Measurements from ENCODE around the gene CX3CL1.

CX3CL1 gene

DNA sequence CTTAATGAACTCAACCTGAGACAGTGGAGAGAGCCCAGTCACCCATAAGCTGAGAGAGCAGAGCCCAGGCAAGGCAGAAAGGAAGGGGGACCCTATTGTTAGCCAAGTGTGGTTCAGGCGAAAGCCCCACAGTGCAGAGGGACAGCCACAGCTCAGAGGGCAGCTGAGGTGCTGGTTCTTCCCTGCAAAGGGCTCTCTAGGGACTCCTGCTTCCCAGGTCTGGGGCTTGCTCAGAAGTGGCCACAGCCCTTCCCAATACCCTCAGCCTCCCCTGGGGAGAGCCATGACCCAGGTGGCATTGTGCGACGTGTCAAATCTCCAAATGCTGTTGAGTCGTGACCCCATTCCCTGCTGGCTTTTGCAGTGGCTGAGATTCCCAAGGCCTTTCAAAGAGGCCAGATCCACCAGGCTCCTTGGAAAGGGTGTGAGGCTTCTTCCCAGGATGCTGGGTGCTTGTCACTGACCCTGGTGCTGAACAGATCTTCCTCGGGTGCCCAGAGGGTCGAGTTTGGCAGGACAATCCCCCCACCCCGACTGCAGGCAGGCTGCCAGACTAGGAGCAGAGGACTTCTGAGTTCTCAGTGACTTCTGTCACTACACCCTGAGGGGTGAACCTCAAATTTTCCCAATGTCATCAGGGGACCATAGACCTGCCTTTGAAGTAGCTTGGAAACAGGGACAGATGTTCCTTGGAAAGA lies 29.8 kb downstream of the CX3CL1 start:
- Histone ChIP-seq H3K4me3 (ENCODE audit: low read depth, low read length) (no peak overlapping the region), H3K9me3 (ENCODE audit: control insufficient read depth, insufficient read depth, low read length) (no peaks in the 10 kb centered on the region), H3K27me3 (ENCODE audit: control insufficient read depth, insufficient read depth, low read length) (no peaks in the 10 kb centered on the region), H3K36me3 (ENCODE audit: control insufficient read depth, insufficient read depth, low read length) (no peaks in the 10 kb centered on the region), H3K4me1 (ENCODE audit: control insufficient read depth, insufficient read depth, low read length) (no peaks in the 10 kb centered on the region), H3K9ac (ENCODE audit: low read depth, low read length) (no peak overlapping the region)

DNA sequence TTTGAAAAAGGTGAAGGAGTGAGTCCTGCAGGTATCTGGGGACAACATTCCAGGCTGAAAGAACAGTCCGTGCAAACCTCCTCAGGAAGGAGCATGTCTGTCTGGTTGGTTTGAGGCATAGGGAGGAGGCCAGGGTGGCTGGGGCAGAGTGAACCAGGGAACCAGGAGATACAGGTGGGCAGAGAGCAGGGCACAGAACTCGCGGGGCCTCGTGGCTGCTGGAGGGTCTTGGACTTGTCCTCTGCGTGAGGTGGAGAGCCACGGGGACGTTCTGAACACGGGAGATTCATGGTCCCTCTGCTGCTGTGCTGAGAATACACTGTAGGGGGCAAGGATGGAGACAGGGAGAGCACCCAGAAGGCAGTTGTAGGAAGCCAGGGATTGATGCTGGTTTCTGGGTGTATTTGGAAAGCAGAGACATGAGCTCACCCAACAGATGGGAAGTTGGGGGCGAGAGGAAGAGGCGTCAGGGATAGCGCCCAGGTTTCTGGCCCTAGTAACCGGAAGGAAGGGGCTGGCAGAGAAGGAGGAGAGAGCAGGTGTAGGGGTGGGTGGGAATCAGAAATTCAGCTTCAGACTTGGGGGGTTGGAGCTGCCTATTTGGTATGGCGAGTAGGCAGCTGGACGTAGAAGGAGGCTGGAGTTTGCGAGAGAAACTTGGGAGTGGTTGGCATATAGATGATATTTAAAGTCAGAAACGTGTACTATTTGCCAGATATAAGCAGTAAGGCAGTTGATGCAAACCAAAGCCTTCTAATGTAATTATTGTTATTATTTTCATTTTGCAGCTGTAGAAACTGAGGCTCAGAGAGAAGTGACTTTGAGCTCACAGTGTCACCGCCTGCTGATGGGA lies 31.9 kb downstream of the CX3CL1 start, which contains the start of gene CCL17:
CCL17 (plus strand) TSS at position 803 of the 853 bp plus-strand sequence. CDS start 9,166 bp downstream, outside the sequence.
- H3K27me3 ChIP-seq (ENCODE audit: control insufficient read depth, insufficient read depth, low read length), result no peaks in the 10 kb centered on the region
- no peaks in the 10 kb centered on the region for H3K4me1 ChIP-seq (ENCODE audit: control insufficient read depth, insufficient read depth, low read length)
- H3K9ac ChIP-seq (ENCODE audit: low read depth, low read length), result no peak within 1 kb of the TSS
- no peak within 1 kb of the TSS for H3K4me3 ChIP-seq (ENCODE audit: low read depth, low read length)
- H3K9me3 ChIP-seq (ENCODE audit: control insufficient read depth, insufficient read depth, low read length), result no peaks in the 10 kb centered on the region
- H3K36me3 ChIP-seq (ENCODE audit: control insufficient read depth, insufficient read depth, low read length), result no peaks in the 10 kb centered on the region

DNA sequence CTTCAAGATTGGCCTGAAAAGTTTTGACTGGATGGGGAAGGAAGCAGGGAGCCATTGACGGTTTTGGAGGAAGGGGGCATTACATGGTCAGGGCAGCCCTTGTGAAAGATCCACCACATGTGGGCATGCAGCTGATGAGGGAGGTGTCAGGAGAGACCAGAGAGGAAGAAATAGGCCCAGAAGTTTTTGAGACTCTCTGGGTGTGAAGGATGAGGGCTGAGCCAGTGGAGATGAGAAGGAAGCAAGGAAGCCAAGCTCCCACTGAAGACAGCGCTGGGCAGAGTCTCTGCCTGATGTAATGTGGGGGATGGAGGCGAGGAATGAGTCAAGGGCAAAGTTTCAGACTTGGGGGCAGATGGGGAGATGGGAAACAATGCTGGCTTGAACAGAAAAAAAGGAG lies 32.8 kb downstream of the CX3CL1 start:
- H3K4me1 ChIP-seq (ENCODE audit: control insufficient read depth, insufficient read depth, low read length), result no peaks in the 10 kb centered on the region
- H3K4me3 ChIP-seq (ENCODE audit: low read depth, low read length), result no peak overlapping the region
- H3K9ac ChIP-seq (ENCODE audit: low read depth, low read length), result no peak overlapping the region
- no peaks in the 10 kb centered on the region for H3K9me3 ChIP-seq (ENCODE audit: control insufficient read depth, insufficient read depth, low read length)
- H3K36me3 ChIP-seq (ENCODE audit: control insufficient read depth, insufficient read depth, low read length), result no peaks in the 10 kb centered on the region
- H3K27me3 ChIP-seq (ENCODE audit: control insufficient read depth, insufficient read depth, low read length), result no peaks in the 10 kb centered on the region

DNA sequence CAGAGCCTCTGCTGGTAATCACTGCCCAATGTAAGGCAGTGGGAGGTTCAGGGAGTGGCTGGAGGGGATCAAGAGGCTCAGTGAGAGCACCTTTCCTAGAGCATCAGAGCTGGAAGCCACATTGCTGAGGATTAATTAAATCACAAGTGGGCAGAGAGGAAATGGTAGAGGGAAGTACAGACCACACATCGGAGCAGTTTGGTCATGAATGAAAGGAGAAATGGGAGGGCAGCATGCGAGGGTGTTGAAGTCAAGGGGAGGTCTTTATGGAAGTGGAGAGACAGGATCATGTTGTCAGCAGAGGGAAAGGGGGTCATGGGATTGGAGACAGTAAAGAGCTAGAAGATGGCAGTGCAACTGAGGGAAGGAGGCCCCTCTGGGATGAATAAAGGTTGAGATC lies 34.6 kb downstream of the CX3CL1 start:
- no peaks in the 10 kb centered on the region for H3K9me3 ChIP-seq (ENCODE audit: control insufficient read depth, insufficient read depth, low read length)
- H3K27me3 ChIP-seq (ENCODE audit: control insufficient read depth, insufficient read depth, low read length), result no peaks in the 10 kb centered on the region
- no peaks in the 10 kb centered on the region for H3K36me3 ChIP-seq (ENCODE audit: control insufficient read depth, insufficient read depth, low read length)
- H3K4me1 ChIP-seq (ENCODE audit: control insufficient read depth, insufficient read depth, low read length), result no peaks in the 10 kb centered on the region
- no peak overlapping the region for H3K4me3 ChIP-seq (ENCODE audit: low read depth, low read length)
- no peak overlapping the region for H3K9ac ChIP-seq (ENCODE audit: low read depth, low read length)

DNA sequence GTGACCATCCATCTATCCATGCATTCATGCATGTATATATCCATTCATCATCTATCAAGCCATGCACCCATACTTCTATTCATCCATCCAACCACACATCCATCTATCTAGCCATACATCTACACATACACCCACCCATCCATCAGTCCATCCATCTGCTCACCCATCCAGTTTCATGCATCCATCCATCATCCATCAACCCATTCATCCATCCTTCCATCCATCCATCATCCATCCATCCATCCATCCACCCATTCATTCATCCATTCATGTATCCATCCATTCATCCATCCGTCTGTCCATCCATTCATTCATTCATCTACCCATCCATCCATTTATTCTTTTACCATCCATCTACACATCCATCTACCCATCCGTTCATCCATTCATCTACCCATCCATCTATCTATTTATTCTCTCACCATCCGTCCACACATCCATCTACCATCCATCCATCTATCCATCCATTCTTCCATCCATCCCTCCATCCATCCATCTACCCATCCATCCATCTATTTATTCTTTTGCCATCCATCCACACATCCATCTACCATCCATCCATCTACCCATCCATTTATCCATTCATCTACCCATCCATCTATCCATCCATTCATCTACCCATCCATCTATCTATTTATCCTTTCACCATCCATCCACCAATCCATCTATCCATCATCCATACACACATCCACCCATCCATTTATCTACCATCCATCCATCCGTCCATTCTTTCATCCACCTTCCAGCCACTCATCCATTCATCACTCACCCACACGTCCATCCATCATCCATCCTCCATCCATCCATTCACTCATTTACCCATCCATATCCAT lies 35.4 kb downstream of the CX3CL1 start:
- Histone ChIP-seq H3K36me3 (ENCODE audit: control insufficient read depth, insufficient read depth, low read length) (no peaks in the 10 kb centered on the region), H3K27me3 (ENCODE audit: control insufficient read depth, insufficient read depth, low read length) (no peaks in the 10 kb centered on the region), H3K9ac (ENCODE audit: low read depth, low read length) (no peak overlapping the region)

DNA sequence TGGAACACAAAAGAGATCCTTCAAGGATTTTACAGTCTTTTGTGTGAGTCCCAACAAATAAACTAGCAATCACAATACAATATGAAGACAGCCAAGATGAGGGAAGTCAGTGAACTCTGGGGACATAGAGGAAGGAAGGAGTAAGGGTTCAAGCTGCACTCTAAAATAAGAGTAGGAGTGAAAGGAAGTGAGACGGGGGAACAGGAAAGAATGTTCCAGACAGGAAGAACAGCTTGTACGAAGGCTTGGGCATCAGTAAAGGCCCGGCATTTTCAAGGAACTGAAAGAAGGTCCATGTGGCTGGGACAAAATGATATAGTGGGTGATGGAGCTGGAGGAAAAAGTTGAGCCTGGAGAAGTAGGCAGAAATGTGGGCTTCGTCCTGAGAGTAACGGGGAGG lies 36.8 kb downstream of the CX3CL1 start:
- no peak overlapping the region for H3K9ac ChIP-seq (ENCODE audit: low read depth, low read length)
- no peaks in the 10 kb centered on the region for H3K9me3 ChIP-seq (ENCODE audit: control insufficient read depth, insufficient read depth, low read length)
- H3K4me1 ChIP-seq (ENCODE audit: control insufficient read depth, insufficient read depth, low read length), result no peaks in the 10 kb centered on the region
- H3K4me3 ChIP-seq (ENCODE audit: low read depth, low read length), result no peak overlapping the region
- H3K36me3 ChIP-seq (ENCODE audit: control insufficient read depth, insufficient read depth, low read length), result no peaks in the 10 kb centered on the region
- H3K27me3 ChIP-seq (ENCODE audit: control insufficient read depth, insufficient read depth, low read length), result no peaks in the 10 kb centered on the region

More for the DNA sequence above, 35.4 kb downstream of the CX3CL1 start:
- Histone ChIP-seq H3K4me3 (ENCODE audit: low read depth, low read length) (no peak overlapping the region), H3K9me3 (ENCODE audit: control insufficient read depth, insufficient read depth, low read length) (no peaks in the 10 kb centered on the region), H3K4me1 (ENCODE audit: control insufficient read depth, insufficient read depth, low read length) (no peaks in the 10 kb centered on the region)

DNA sequence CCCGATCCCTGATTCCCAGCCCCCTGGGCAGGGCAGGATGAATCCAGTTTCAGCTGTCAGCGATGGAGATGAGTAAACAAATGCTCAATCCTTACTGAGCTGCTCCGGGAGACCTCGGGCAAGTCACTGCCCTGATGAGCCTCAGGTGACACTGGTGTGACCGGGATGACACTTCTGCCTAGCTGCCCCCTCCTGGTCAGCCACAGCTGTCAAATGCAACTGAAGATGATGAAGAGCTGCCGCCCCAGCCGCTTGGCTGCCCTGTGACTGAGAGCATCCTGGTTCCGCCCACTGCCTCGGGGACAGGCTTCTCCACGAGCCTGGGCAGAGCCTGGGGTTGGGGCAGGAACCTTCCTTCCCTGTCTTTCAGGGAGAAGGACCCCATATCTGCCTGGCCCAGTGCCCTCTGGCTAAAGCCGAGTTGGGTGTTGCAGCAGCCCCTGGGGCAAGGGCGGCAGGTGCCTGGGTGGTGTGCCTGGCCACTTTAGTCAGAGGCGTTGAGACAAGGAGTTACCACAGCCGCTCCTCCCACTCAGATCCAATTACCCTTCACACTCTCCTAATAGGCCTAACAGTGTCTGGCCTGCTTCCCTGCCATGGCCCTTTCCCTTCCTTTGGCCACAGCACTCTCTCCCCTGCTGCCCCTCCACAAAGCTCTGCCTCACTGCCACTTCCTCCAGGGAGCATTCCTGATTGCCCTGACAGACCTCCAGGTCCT lies 37.7 kb downstream of the CX3CL1 start:
- H3K4me1 ChIP-seq (ENCODE audit: control insufficient read depth, insufficient read depth, low read length), result no peaks in the 10 kb centered on the region
- no peak overlapping the region for H3K9ac ChIP-seq (ENCODE audit: low read depth, low read length)
- H3K4me3 ChIP-seq (ENCODE audit: low read depth, low read length), result no peak overlapping the region
- no peaks in the 10 kb centered on the region for H3K27me3 ChIP-seq (ENCODE audit: control insufficient read depth, insufficient read depth, low read length)
- no peaks in the 10 kb centered on the region for H3K36me3 ChIP-seq (ENCODE audit: control insufficient read depth, insufficient read depth, low read length)
- H3K9me3 ChIP-seq (ENCODE audit: control insufficient read depth, insufficient read depth, low read length), result no peaks in the 10 kb centered on the region

DNA sequence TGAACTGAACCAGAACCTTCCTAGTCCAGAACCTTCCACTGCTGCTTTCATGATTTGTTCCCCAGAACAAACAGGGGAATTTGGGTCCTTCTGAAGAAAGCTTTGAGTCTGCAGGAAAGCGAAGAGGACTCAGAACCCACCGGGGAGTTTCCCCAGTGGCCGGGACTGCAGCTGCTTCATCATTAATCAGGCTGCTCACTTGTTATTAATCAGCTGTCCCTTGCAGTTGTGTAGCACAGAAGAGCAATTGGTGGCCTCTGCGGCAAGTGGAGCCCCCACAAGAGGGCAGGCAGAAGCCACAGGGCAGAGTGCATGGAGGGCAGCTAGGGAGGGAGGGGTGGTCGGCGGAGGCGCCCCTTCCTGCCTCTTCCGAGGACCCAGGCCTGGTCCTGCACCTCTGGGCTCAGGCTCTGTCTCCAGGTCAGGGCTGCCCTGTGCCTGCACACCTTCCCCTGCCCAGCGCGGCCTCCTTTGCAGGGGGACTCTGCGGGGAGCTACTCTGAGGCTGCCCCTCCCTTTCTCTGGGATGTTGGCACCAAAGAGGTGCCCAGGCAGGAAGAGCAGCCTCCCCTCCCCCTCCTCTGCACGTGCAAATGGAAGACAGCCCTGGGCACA lies 39.2 kb downstream of the CX3CL1 start:
- Histone ChIP-seq H3K4me1 (ENCODE audit: control insufficient read depth, insufficient read depth, low read length) (no peaks in the 10 kb centered on the region), H3K9ac (ENCODE audit: low read depth, low read length) (no peak overlapping the region), H3K4me3 (ENCODE audit: low read depth, low read length) (no peak overlapping the region)

DNA sequence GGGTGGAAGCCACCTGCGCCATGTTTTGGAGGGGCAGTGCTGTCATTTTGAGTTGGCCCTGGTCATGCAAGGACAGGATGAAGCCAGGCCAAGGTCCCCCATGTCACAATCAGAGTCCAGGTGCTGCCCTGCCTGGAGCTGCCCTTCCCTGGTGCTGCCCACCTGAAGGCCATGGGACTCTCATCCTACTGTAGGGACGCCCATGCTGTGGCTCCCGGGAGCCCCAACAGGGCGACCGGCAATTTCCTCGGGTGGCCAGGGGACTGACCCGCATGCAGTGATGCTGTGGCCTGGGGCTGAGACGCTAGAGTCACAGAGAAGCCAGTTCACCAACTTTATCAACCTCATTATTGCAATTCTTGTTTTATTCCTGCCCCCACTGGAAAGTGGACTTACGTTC lies 40.3 kb downstream of the CX3CL1 start:
- no peaks in the 10 kb centered on the region for H3K27me3 ChIP-seq (ENCODE audit: control insufficient read depth, insufficient read depth, low read length)
- no peaks in the 10 kb centered on the region for H3K36me3 ChIP-seq (ENCODE audit: control insufficient read depth, insufficient read depth, low read length)
- no peaks in the 10 kb centered on the region for H3K9me3 ChIP-seq (ENCODE audit: control insufficient read depth, insufficient read depth, low read length)
- H3K9ac ChIP-seq (ENCODE audit: low read depth, low read length), result no peak overlapping the region
- no peaks in the 10 kb centered on the region for H3K4me1 ChIP-seq (ENCODE audit: control insufficient read depth, insufficient read depth, low read length)
- H3K4me3 ChIP-seq (ENCODE audit: low read depth, low read length), result no peak overlapping the region

More for the DNA sequence above, 39.2 kb downstream of the CX3CL1 start:
- Histone ChIP-seq H3K36me3 (ENCODE audit: control insufficient read depth, insufficient read depth, low read length) (no peaks in the 10 kb centered on the region), H3K27me3 (ENCODE audit: control insufficient read depth, insufficient read depth, low read length) (no peaks in the 10 kb centered on the region), H3K9me3 (ENCODE audit: control insufficient read depth, insufficient read depth, low read length) (no peaks in the 10 kb centered on the region)

DNA sequence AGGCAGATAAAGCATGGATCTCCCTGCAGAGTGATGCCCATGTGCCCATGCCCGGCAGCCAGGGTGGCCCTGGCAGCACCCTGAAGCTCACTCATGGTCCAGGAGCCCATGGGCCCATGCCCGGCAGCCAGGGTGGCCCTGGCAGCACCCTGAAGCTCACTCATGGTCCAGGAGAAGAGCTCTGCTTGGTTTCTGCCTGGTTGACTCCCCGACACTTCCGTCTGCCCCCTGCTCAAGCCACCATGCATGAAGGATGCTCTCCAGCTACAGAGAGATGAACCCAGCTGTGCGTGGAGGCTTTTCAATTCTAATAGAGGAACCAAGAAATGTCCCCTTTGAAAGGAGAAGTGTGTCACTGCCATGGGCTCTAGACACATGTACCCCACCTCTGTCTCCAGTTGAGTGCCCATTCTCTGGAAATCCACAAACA lies 41.0 kb downstream of the CX3CL1 start:
- no peaks in the 10 kb centered on the region for H3K36me3 ChIP-seq (ENCODE audit: control insufficient read depth, insufficient read depth, low read length)
- no peaks in the 10 kb centered on the region for H3K9me3 ChIP-seq (ENCODE audit: control insufficient read depth, insufficient read depth, low read length)
- H3K4me1 ChIP-seq (ENCODE audit: control insufficient read depth, insufficient read depth, low read length), result no peaks in the 10 kb centered on the region
- H3K27me3 ChIP-seq (ENCODE audit: control insufficient read depth, insufficient read depth, low read length), result no peaks in the 10 kb centered on the region
- no peak overlapping the region for H3K4me3 ChIP-seq (ENCODE audit: low read depth, low read length)
- H3K9ac ChIP-seq (ENCODE audit: low read depth, low read length), result no peak overlapping the region

DNA sequence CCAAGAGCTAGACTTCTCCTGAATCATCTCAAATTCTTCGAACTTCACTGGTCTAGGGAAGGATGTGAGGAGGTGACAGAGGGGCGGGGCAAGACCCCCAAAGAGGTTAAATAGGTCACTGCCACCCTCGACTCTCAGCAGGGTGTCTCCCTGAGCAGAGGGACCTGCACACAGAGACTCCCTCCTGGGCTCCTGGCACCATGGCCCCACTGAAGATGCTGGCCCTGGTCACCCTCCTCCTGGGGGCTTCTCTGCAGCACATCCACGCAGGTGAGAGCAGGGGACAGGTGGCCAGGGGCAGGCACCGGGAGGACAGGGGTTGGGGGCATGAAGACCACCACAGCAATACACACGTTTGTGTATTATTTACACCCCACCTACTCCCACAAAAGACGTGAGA lies 41.4 kb downstream of the CX3CL1 start:
- H3K4me3 ChIP-seq (ENCODE audit: low read depth, low read length), result no peak overlapping the region
- no peak overlapping the region for H3K9ac ChIP-seq (ENCODE audit: low read depth, low read length)
- peaks cover 2% of the 10 kb centered on the region for H3K4me1 ChIP-seq (ENCODE audit: control insufficient read depth, insufficient read depth, low read length)
- H3K36me3 ChIP-seq (ENCODE audit: control insufficient read depth, insufficient read depth, low read length), result no peaks in the 10 kb centered on the region
- H3K27me3 ChIP-seq (ENCODE audit: control insufficient read depth, insufficient read depth, low read length), result no peaks in the 10 kb centered on the region
- no peaks in the 10 kb centered on the region for H3K9me3 ChIP-seq (ENCODE audit: control insufficient read depth, insufficient read depth, low read length)

Data from iPS-15b (cell line).